ENCODE data around the gene DMP1. TPM values are rescaled to one million over a fixed set of nuclear protein-coding genes. Genes with fewer than 3 reads are reported as not detected.

Gene DMP1
- total and polyA plus RNA-seq, 2 experiments from 2014 or later = 0.27 TPM; not detected in 1

DNA sequence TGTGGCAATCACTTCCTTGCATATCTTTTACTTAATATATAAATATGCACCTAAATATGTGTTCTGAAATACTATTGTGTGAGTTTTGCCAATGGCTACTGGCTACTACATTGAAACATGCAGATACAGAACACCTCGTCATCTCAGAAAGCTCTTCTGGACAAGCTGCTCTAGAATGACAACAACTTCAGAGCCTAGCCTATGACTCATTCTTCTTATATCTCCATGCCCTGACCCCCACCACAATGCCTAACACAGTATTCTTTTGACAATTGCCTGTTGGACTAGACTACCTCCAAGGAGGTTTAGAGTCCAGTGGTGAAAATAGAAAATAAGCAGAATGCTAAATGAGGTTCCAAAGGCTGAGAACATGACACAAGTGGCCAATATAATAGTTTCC, 17.6 kb upstream of the DMP1 start:
- Mint-ChIP-seq H3K4me1 (no peaks in the 10 kb centered on the region), H3K27me3 (ENCODE audit: insufficient read depth, low read depth, poor library complexity) (no peaks in the 10 kb centered on the region), H3K27ac (no peak overlapping the region), H3K36me3 (ENCODE audit: low read depth) (no peaks in the 10 kb centered on the region), H3K9me3 (no peaks in the 10 kb centered on the region), H3K4me3 (no peak overlapping the region)
- no peak for TF ChIP-seq POLR2AphosphoS5 (IDR thresholded peaks at IDR 0.05; ENCODE audit: low read depth)
- TF ChIP-seq EZH2 (IDR thresholded peaks at IDR 0.05; ENCODE audit: low read depth, unreplicated experiment) = no peak
- TF ChIP-seq, protein P1, sequence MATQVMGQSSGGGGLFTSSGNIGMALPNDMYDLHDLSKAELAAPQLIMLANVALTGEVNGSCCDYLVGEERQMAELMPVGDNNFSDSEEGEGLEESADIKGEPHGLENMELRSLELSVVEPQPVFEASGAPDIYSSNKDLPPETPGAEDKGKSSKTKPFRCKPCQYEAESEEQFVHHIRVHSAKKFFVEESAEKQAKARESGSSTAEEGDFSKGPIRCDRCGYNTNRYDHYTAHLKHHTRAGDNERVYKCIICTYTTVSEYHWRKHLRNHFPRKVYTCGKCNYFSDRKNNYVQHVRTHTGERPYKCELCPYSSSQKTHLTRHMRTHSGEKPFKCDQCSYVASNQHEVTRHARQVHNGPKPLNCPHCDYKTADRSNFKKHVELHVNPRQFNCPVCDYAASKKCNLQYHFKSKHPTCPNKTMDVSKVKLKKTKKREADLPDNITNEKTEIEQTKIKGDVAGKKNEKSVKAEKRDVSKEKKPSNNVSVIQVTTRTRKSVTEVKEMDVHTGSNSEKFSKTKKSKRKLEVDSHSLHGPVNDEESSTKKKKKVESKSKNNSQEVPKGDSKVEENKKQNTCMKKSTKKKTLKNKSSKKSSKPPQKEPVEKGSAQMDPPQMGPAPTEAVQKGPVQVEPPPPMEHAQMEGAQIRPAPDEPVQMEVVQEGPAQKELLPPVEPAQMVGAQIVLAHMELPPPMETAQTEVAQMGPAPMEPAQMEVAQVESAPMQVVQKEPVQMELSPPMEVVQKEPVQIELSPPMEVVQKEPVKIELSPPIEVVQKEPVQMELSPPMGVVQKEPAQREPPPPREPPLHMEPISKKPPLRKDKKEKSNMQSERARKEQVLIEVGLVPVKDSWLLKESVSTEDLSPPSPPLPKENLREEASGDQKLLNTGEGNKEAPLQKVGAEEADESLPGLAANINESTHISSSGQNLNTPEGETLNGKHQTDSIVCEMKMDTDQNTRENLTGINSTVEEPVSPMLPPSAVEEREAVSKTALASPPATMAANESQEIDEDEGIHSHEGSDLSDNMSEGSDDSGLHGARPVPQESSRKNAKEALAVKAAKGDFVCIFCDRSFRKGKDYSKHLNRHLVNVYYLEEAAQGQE (IDR thresholded peaks at IDR 0.05; ENCODE audit: unreplicated experiment) = no peak
- TF ChIP-seq, protein P2, sequence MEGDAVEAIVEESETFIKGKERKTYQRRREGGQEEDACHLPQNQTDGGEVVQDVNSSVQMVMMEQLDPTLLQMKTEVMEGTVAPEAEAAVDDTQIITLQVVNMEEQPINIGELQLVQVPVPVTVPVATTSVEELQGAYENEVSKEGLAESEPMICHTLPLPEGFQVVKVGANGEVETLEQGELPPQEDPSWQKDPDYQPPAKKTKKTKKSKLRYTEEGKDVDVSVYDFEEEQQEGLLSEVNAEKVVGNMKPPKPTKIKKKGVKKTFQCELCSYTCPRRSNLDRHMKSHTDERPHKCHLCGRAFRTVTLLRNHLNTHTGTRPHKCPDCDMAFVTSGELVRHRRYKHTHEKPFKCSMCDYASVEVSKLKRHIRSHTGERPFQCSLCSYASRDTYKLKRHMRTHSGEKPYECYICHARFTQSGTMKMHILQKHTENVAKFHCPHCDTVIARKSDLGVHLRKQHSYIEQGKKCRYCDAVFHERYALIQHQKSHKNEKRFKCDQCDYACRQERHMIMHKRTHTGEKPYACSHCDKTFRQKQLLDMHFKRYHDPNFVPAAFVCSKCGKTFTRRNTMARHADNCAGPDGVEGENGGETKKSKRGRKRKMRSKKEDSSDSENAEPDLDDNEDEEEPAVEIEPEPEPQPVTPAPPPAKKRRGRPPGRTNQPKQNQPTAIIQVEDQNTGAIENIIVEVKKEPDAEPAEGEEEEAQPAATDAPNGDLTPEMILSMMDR (conservative IDR thresholded peaks at IDR 0.05; ENCODE audit: low read depth in 2 of 2) = no peak
- TF ChIP-seq JUNB (IDR thresholded peaks at IDR 0.05; ENCODE audit: unreplicated experiment) = no peak
- no peak for TF ChIP-seq ZNF331 (CRISPR knock-in tag; IDR thresholded peaks at IDR 0.05; ENCODE audit: low read depth)
- no peak for TF ChIP-seq EZH2phosphoT487 (IDR thresholded peaks at IDR 0.05; ENCODE audit: unreplicated experiment)
- TF ChIP-seq, protein P3, sequence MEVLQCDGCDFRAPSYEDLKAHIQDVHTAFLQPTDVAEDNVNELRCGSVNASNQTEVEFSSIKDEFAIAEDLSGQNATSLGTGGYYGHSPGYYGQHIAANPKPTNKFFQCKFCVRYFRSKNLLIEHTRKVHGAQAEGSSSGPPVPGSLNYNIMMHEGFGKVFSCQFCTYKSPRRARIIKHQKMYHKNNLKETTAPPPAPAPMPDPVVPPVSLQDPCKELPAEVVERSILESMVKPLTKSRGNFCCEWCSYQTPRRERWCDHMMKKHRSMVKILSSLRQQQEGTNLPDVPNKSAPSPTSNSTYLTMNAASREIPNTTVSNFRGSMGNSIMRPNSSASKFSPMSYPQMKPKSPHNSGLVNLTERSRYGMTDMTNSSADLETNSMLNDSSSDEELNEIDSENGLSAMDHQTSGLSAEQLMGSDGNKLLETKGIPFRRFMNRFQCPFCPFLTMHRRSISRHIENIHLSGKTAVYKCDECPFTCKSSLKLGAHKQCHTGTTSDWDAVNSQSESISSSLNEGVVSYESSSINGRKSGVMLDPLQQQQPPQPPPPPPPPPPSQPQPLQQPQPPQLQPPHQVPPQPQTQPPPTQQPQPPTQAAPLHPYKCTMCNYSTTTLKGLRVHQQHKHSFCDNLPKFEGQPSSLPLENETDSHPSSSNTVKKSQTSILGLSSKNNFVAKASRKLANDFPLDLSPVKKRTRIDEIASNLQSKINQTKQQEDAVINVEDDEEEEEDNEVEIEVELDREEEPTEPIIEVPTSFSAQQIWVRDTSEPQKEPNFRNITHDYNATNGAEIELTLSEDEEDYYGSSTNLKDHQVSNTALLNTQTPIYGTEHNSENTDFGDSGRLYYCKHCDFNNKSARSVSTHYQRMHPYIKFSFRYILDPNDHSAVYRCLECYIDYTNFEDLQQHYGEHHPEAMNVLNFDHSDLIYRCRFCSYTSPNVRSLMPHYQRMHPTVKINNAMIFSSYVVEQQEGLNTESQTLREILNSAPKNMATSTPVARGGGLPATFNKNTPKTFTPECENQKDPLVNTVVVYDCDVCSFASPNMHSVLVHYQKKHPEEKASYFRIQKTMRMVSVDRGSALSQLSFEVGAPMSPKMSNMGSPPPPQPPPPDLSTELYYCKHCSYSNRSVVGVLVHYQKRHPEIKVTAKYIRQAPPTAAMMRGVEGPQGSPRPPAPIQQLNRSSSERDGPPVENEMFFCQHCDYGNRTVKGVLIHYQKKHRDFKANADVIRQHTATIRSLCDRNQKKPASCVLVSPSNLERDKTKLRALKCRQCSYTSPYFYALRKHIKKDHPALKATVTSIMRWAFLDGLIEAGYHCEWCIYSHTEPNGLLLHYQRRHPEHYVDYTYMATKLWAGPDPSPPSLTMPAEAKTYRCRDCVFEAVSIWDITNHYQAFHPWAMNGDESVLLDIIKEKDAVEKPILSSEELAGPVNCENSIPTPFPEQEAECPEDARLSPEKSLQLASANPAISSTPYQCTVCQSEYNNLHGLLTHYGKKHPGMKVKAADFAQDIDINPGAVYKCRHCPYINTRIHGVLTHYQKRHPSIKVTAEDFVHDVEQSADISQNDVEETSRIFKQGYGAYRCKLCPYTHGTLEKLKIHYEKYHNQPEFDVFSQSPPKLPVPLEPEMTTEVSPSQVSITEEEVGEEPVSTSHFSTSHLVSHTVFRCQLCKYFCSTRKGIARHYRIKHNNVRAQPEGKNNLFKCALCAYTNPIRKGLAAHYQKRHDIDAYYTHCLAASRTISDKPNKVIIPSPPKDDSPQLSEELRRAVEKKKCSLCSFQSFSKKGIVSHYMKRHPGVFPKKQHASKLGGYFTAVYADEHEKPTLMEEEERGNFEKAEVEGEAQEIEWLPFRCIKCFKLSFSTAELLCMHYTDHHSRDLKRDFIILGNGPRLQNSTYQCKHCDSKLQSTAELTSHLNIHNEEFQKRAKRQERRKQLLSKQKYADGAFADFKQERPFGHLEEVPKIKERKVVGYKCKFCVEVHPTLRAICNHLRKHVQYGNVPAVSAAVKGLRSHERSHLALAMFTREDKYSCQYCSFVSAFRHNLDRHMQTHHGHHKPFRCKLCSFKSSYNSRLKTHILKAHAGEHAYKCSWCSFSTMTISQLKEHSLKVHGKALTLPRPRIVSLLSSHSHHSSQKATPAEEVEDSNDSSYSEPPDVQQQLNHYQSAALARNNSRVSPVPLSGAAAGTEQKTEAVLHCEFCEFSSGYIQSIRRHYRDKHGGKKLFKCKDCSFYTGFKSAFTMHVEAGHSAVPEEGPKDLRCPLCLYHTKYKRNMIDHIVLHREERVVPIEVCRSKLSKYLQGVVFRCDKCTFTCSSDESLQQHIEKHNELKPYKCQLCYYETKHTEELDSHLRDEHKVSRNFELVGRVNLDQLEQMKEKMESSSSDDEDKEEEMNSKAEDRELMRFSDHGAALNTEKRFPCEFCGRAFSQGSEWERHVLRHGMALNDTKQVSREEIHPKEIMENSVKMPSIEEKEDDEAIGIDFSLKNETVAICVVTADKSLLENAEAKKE (CRISPR knock-in tag; IDR thresholded peaks at IDR 0.05) = no peak
- TF ChIP-seq STAT1 (IDR thresholded peaks at IDR 0.05; ENCODE audit: unreplicated experiment) = no peak
- TF ChIP-seq, protein P4, sequence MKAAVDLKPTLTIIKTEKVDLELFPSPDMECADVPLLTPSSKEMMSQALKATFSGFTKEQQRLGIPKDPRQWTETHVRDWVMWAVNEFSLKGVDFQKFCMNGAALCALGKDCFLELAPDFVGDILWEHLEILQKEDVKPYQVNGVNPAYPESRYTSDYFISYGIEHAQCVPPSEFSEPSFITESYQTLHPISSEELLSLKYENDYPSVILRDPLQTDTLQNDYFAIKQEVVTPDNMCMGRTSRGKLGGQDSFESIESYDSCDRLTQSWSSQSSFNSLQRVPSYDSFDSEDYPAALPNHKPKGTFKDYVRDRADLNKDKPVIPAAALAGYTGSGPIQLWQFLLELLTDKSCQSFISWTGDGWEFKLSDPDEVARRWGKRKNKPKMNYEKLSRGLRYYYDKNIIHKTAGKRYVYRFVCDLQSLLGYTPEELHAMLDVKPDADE (IDR thresholded peaks at IDR 0.05) = no peak
- no peak for TF ChIP-seq CREB1 (CRISPR knock-in tag; IDR thresholded peaks at IDR 0.05; ENCODE audit: low read depth)
- TF ChIP-seq ZNF114 (CRISPR knock-in tag; IDR thresholded peaks at IDR 0.05) = no peak
- TF ChIP-seq NANOG (IDR thresholded peaks at IDR 0.05; ENCODE audit: borderline replicate concordance) = no peak
- Histone ChIP-seq H2AFZ (no peak overlapping the region; the same call in 1 of the 2 replicates), H3K27me3 (ENCODE audit: insufficient read depth) (no peaks in the 10 kb centered on the region), H4K20me1 (replicated peaks; ENCODE audit: insufficient read depth) (no peaks in the 10 kb centered on the region), H3K27ac (ENCODE audit: low read depth) (no peak overlapping the region), H3K36me3 (ENCODE audit: insufficient read depth) (no peaks in the 10 kb centered on the region), H3K79me2 (replicated peaks; ENCODE audit: insufficient read depth) (no peaks in the 10 kb centered on the region), H3F3A (replicated peaks; ENCODE audit: low read depth) (no peaks in the 10 kb centered on the region), H3K9me2 (ENCODE audit: insufficient read depth) (0 out of 2 replicates have a peak, but pooled peaks cover 2% of the 10 kb centered on the region), H3K4me3 (no peak overlapping the region), H3K4me2 (no peak overlapping the region), H3K4me1 (ENCODE audit: insufficient read depth) (no peaks in the 10 kb centered on the region)
- ATAC-seq (no peak), DNase-seq (ENCODE audit: low spot score) (no peak)
